GM04503 (cell line): ENCODE measurements around the gene PNPLA3.

Source experiments
- DNase-seq: peaks from one replicate; pipeline ENCODE4 v3.0.0-alpha.2; 2012; ENCODE audit warnings: low read depth

The PNPLA3 gene

DNA sequence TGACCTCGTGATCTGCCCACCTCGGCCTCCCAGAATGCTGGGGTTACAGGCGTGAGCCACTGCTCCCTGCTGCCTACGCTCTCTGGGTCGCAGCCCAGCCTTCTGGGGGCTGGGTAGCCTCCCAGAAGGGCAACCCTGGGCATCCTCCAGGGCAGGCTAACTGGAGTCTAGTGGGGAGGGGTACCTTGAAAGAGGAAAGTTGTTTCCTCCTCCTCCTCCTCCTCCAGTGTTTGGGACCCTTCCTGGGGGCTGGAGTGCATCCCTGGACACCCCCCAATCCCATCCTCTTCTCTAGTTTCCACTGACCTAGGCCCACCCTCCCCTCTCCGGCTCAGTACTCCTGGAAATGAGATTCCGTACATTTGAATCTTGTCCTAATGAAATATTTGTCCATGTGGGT, 1.3 kb downstream of the PNPLA3 start:
- DNase-seq: no peak

DNA sequence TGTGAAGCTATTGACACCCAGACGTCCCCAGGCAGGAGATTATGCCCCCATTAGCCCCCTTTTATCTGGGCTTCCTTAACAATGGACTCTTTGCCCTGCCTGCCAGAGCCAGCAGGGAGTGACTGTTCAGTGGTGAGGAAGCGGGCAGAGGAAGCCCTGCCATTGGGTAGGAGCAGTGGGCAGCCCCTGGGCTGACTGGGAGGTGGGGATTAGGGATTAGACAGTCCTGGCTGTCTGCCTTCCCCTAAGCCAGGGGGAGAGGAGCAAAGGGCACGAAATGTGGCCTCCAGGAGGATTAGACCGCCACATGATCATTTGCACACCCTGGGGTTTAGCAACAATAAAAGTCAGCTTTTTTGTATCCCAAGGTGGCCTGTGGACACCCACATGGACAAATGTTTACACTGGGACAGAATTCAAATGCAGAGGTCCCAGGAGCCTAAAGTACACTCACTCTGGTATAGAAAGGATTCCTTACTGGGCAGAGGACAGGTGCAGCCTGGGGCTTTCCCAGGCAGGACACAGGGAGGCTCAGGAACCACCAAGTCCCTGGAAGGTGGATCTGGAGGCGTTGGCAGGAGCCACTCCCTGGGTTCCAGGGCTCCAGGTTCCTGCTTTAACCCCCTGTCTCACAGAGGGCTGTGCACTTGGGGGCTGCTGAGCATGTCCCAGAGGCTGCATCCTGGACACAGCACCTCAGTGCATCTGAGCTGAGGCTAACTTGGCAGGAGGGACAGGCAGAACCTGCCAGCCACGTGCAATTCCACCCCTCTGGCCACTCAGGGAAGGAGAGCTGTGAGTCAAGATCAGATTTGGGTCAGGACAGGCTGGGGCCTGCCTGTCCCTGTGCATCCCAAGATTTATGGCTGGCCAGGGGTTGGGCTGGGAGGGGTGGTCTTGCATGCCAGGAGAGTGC, 2.1 kb downstream of the PNPLA3 start:
- DNase-seq: no peak

DNA sequence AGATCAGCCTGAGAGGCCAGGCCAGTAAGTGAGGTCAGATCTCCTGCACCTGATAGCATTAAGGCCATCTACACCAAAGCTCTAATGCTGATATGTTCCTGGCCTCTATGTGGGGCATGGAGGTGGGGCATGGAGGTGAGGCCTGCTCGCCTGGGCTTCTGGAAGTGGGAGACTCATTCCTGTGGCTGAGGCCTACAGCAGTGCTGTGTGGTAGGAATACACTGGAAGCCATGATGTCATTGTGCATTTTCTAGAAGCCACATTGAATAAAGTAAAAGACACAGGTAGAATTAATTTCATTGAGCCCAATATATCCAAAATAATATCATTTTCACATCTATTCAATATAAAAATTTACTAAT, 2.7 kb downstream of the PNPLA3 start:
- DNase-seq: no peak

DNA sequence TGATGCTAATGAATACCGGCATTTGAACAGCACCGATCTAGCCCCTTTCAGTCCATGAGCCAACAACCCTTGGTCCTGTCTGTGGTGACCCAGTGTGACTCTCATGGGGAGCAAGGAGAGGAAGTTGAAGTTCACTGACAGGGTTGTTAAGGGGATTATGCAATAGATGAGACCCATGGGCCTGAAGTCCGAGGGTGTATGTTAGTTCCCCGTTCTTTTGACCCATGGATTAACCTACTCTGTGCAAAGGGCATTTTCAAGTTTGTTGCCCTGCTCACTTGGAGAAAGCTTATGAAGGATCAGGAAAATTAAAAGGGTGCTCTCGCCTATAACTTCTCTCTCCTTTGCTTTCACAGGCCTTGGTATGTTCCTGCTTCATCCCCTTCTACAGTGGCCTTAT, 4.9 kb downstream of the PNPLA3 start:
- DNase-seq: no peak

DNA sequence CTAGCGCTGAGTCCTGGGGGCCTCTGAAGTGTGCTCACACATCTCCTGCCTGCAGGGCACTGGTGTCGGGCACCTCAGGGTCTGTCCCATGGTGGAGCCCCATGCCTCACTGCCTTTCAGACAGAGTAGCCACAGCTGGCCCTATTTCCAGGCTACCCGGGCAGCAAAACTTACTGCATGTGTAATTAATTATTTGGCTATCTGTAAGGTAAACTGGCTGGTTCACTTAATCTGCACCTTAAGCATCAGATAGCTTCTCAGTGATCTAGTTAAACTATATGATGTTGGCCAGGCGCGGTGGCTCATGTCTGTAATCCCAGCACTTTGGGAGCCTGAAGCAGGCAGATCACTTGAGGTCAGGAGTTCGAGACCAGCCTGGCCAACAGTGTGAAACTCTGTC, 5.3 kb downstream of the PNPLA3 start:
- DNase-seq: no peak

DNA sequence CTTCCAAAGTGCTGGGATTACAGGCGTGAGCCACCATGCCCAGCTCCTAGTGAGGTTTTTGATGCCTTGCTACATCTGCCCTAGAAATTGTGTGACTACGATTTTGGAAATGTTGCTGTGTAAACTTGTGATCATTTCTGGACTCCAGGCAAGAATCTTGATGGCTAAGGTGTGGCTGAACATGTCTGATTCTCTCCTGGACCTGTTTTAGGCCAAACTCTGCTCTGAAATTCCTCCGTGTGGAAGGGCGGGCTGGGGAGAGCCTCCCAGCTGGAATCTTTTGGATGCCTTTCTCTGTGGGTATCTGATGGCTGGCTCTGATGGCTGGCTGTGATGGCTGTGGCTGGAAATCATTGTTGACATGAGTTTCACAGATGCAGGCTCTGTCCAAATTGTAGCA, 8.2 kb downstream of the PNPLA3 start:
- no peak for DNase-seq

DNA sequence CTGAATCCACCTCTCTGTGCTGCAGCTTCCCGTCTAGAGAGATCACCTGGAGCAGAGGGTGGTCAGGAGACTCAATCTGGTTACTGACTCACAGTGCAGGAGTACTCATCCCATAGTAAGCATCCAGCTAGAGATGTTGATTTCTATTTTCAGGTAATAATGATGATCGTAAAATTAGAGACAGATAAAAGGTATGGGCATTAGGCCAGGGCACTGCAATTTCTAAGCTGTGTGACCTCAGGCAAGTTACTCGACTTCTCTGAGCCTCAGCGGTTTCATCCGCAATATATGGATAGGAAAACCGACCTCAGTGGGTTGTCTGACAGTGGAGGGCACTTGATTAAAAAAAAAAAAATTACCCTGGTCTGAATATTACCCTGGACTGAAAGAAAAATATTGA, 17.8 kb downstream of the PNPLA3 start:
- DNase-seq: no peak

DNA sequence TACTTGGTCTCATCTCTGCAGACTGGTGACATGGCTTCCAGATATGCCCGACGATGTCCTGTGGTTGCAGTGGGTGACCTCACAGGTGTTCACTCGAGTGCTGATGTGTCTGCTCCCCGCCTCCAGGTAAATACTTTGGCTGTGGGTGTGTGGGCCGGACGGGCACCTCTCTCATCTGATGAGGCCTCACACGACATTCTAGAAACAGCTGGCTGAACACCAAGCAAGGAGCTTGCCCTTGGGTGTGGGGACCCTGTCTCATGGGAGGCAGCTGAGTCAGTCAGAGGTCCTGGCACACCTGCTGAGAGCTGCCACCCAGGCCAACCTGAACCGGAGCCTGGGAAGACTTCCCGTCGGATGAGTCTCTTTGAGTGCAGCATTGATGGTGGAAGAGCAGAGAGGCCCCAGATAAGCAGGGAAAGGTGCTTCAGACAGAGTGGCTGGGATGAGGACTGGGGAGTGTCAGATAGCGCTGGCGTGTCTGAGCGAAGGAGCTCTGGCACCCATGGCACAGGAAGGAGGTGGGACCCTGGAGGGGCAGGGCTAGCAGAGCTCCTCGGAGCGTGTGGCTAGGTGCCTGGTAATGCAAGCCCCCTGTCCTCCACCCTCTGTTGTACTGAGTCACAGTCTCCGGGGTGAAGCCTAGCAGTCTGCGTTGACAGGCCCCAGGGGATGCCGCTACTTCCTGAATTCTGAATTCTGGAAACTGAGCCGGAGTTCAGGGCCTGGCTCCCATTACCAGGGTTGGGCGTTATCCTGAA, 21.2 kb downstream of the PNPLA3 start:
- DNase-seq: no peak

DNA sequence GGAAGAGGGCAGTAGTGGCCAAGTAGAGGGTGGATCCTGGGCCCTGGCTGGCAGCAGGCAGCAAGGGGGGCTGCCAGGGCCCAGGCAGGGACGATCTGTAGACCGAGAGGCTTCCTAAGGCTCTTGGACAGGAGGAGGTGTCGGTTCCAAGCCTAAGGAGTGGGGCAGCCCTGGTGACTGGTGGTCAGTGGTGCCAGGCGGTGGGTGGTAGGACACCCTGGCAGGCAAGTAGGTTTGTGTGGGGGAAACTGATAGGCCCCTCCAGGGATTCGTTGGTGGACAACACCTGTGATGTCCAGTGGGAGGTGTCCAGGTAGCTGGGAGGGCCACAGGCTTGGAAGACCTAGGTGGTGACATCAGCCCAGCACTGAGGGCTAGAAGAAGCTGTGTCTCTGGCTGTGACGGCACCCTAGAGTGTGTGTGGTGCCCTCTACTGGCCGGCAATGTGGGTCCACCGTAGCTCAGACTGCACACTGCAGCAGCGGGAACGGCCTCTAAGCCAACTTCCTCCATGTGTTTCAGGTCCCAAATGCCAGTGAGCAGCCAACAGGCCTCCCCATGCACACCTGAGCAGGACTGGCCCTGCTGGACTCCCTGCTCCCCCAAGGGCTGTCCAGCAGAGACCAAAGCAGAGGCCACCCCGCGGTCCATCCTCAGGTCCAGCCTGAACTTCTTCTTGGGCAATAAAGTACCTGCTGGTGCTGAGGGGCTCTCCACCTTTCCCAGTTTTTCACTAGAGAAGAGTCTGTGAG, 22.2 kb downstream of the PNPLA3 start:
- no peak for DNase-seq

DNA sequence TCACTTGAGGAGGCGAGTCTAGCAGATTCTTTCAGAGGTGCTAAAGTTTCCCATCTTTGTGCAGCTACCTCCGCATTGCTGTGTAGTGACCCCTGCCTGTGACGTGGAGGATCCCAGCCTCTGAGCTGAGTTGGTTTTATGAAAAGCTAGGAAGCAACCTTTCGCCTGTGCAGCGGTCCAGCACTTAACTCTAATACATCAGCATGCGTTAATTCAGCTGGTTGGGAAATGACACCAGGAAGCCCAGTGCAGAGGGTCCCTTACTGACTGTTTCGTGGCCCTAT, 22.7 kb downstream of the PNPLA3 start:
- DNase-seq: no peak

DNA sequence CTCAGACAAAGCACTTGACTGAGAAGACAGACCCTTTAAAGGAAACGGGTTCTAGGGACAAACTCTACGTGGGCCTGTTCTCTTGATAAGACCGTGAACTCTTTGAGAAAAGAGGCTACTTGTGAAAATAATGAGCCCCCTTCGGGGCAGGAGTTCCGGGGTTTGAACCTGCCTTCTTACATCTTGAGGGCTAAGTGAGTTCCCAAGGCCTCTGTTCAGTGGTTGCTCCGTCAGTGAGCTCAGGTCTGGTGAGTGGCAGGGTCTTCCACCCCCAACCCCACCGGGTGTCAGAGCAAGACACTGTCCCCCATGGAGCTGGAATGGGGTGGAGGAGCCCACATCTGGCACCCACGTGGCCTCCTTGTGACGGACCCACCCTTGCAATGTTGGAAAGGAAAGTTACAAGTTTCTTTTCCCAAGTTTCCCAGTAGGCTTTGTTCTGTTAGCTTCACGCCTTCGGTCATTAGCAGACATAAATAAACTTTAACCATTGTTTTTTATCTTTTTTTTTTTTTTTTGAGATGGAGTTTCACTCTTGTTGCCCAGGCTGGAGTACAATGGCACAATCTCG, 25.3 kb downstream of the PNPLA3 start:
- no peak for DNase-seq

DNA sequence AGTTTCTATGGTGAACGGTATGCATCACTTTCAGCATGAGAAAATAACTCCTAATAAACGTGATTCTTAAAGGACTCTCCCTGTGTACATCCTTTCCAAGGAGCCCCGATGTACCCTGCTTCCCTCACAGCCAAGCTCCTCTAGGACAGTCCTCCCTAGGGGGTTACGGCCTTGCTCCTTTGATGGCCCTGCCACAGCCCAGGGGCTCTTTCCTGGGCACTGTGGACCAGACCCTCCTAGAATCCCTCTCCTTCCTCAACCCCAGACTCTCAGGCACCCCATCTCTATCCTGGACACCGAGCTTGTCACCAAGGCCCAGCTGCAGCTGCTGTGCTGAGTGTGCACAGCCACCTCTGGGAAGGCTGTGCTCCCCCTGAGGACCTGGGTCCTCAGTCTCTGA, 27.8 kb downstream of the PNPLA3 start:
- no peak for DNase-seq

DNA sequence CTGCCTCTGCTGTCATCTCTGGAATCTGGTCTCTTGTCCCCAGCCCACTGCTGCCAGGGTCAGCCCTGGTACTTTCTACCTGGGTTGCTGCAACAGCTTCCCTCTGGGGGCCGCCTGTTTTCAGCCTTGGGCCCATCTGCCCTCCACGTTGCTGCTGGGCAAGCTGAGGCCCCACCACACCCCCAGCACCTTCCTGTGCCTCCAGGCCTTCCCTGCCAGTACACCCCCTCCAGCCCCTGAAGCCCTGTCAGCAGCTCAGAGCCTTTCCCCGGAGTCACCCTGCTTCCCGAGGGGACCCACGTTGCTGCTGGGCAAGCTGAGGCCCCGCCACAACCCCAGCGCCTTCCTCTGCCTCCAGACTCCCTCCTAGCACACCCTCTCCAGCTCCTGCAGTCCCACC, 28.4 kb downstream of the PNPLA3 start:
- DNase-seq: no peak

DNA sequence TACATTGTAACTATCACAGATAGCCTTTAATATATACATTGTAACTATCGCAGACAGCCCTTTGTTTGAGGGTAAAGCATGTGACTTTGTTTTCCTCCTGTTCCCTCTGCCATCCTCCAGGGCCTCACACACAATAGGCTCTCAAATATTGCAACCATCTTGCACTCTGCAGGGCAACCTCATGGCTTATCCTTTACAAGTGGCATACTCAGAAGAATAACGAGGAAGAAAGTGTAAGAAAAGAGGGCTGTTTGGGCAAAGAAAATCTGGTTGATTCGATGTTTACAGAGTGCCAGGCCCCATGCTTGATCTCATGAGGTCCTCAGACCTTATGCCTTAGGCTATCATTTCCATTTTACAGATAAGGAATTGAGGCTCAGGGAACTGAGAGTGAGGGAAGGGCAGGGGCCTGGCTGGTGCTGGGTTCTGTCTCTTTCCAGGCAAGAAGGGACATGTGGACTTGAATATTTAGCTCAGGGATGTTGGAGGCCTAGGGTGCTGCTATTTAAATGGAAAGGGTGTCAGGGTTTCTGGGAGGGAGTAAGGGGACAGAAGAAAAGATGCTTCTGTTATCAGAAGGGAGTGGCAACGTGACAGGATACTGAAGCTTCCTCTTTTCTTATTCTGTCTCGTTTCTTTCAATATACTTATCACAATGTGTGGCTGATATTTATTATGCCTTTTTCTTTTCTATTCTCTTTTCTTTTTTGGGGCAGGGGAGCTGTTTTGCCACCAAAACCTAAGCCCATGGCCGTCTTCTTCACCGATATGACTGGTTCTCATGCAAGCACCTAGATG, 30.6 kb downstream of the PNPLA3 start:
- DNase-seq: no peak

DNA sequence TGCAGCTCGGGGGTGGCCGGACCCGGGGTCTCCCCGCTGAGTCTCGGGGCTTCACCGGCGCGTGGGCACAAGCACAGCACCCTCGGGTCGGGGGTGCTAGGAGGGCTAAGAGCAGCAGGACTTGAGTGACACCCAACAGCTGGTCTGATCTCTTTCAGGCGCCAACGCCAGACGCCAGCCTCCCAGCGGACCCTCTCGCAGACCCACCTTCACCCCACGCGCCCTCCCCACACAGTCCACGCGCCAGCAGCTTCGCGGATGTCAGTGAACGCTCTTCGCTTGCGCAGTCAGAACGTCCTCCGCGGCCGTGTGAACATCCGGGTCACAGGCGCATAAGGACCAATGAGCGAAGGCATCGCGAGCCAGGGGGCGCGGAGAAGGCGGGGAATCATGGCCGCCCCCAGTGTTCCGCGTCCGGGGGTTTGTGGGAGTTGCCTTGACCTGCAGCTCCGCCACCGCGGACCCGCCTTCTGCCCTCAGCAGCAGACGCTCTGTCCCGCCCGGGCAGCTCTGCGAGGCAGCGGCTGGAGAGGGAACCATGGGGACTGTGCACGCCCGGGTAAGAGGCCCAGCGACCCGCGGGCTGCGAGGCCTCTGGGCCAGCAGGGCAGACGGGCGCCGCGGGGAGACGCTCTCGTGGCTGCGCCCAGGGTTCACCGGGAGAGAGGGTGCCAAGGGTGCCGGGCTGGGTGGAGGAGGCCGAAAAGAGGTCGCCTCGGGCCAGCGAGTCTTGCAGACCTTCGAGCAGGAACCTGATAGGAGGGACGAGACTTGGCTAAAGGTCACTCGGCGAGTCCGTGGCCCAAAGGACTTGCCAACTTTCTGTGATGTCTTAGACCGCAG, 31.7 kb downstream of the PNPLA3 start, which contains the start of gene SAMM50:
TSS of gene SAMM50 (plus strand) at position 403 of the 843 bp plus-strand sequence. CDS start at position 539, 136 bp downstream.
- peak; percentile 63 for DNase-seq

DNA sequence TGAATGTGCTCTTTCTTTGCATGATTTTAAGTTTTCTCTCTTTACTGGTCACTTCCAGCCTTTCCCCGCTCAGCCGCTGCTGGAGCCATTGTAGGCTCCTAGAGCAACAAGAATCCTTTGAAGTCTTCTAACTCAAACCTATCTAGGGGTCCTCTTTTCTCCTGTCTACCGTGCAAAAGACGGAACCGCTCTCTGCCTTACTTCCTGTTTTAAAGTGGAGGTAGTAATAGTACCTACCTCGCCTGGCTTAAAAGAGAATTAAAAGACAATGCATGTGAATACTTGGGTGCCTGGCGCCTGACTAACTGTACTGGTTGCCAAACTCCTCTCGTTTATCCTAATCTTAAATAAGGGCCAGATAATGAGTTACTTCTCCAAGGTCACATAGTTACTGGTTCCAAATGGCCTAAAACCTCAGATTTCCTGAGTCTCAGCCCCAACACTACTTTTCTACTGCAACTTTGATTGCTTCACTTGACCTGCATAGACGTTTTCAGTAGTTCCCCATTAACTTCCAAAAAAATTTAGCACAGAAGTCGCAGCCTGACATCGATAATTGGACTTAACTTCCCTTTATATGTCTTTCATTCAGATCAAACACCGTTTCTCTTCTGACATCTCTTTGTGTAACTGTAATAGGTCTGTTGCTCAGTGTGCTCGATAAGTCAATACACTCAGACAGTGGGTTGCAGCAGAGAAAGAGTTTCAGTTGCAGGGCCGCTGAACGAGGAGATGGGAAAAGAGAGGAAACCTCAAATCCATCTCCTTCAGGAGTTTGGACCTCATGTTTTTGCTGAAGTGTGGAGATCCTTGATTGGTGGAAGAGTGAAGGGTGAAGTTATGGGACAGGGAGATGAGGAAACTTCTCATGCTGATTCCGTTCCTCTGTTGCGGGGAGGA, 32.5 kb downstream of the PNPLA3 start:
- DNase-seq: no peak

DNA sequence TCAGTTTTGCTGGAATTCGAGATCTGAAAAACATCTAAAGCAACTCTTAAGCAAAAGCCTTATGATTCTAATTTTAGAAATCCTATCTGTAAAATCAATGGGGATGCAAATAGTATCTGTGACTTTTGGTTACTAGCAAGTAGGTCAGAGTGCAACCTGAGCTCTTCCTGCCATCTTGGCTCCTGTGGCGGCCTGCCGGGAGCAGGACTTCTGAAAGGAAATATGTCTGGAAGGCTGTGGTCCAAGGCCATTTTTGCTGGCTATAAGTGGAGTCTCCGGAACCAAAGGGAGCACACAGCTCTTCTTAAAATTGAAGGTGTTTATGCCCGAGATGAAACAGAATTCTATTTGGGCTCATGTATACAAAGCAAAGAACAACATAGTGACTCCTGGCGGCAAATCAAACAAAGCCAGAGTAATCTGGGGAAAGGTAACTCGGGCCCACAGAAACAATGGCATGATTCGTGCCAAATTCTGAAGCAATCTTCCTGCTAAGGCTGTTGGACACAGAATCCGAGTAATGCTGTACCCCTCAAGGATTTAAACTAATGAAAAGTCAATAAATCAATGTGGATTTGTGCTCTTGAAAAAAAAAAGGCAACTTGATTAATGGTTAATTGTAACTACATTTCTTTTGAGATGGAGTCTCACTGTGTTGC, 33.3 kb downstream of the PNPLA3 start:
- no peak for DNase-seq

DNA sequence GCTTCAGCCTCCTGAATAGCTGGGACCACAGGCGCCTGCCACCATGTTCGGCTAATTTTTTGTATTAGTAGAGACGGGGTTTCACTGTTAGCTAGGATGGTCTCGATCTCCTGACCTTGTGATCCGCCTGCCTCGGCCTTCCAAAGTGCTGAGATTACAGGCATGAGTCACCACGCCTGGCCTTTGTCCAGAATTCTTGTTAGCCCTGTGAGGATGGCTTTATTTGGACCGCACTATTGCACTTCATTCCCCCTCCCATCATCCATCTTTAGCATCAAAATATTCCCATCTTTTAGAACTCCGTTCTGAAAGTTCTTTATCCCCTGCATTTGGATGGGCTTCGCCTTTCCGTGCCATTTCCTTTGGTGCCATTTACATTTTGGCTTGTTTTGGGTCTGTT, 34.3 kb downstream of the PNPLA3 start:
- no peak for DNase-seq

DNA sequence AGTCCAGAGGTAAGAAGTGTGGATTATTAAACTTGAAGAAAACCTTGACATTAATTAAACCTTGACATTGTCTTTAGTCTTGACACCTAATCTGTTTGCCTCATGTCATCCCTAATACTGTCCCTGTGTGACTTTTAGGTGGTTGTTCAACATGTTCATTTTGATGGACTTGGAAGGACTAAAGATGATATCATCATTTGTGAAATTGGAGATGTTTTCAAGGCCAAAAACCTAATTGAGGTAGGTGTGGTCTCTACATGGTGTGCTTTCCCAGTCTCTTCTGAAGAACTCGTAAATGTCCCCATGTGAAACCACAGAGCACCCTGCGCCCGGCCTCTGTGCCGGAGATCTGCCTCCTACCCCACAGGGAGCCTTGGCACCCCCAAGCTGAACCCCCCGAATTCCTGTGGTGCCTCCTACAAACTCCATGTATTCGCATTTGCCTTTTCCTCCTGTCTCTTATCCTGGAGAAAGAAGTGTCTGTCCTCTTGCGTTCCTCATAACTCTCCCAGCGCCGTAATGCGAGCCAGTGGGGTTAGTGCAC, 40.8 kb downstream of the PNPLA3 start:
- no peak for DNase-seq
